Measurements from ENCODE around the gene TRIM25.
A peak's percentile ranks its signal among the peaks of the same experiment; 100 is the strongest.
"Not testable (repeated sequence)": the region's sequence is repeated elsewhere in the genome, so short reads cannot be mapped to it uniquely, and the experiment has no call there.

The TRIM25 gene, protein sequence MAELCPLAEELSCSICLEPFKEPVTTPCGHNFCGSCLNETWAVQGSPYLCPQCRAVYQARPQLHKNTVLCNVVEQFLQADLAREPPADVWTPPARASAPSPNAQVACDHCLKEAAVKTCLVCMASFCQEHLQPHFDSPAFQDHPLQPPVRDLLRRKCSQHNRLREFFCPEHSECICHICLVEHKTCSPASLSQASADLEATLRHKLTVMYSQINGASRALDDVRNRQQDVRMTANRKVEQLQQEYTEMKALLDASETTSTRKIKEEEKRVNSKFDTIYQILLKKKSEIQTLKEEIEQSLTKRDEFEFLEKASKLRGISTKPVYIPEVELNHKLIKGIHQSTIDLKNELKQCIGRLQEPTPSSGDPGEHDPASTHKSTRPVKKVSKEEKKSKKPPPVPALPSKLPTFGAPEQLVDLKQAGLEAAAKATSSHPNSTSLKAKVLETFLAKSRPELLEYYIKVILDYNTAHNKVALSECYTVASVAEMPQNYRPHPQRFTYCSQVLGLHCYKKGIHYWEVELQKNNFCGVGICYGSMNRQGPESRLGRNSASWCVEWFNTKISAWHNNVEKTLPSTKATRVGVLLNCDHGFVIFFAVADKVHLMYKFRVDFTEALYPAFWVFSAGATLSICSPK

DNA sequence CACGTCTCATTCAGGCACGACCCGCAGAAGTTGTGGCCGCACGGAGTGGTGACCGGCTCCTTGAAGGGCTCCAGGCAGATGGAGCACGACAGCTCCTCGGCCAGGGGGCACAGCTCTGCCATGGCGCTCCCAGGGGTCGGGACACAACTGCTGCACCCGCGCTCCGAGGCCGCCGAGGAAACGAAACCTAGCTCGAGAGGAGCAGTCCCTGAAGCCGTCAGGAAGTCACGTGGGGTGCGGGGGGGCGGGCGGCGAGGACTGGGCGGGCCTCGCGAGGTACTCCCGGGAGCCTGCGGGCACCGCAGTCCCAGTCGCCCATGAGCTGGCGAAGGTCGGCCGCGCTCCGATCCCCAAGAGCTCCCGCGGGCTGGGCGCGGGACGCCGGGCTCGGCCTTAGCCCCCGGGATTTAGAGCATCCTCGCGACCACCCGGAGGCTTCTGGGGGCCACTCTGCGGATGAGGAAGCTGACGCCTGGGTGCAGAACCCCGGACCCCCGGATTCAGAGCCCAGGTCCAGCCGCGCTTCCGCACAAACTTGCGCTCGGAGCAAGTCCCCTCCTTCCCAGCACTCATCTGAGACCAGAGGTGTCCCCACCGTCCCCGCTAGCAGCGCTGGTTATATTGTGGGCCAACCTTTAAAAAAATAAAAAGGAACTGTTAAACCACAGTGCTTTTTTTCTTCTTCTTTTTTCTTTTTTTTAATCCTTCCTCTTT, at the start of gene TRIM25:
Gene TRIM25 (minus strand): TSS at position 183 of the 714 bp plus-strand sequence. CDS start 61 bp downstream, at position 122.
- in situ Hi-C loops (cut with MboI; ENCODE audit: low pct_unique_long_range_greater_than_20kb, low sequenced_read_pairs) = no loop called here
- DNase-seq = peak; percentile 90

DNA sequence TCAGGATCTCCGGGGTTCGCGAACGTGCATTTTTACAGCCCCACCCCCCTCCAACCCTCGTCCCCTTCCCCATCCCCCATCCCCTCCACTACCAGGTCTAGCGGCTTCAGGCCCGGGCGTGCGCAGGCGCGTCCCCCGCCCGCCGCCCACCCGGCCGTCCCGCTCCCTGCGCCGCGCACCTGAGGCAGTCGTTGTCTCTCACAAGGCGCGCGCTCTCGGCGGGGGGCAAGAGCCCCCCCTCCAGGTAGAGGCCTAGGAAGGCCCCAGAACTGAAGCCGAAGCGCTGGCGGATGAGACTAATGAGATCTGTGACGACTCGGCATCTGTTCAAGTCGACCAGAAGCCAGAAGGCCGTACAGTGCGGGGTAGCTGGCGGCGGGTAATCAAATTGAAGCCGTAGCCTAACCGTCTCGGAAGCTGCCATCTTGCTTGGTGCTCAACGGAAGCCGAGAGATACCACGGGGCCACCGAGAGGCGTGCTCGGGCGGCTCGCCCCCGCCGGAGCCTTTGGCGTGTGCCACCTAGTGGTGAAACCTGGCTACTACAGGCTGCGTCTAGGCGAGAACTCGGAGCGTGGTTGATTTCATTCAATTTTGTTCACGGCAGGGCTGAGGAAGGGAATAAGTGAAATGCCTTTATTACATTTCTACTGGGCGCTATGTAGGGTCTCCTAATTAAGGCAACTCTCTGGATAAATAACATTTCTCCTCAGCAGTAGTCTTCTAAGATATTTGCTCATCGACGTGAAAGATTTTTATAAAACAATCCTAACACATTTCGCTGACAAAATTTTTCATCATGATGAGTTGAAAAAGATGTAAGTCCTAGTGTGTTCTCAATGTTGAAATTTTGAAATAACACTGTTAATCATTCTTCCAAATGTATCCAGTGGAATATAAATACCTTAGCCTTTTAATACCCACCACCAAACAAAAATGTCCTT, 47.0 kb upstream of the TRIM25 start, which contains the start of gene COIL:
Gene COIL (minus strand): TSS at position 455 of the 943 bp plus-strand sequence. CDS start 31 bp downstream, at position 424.
- in situ Hi-C loops (cut with MboI; ENCODE audit: low pct_unique_long_range_greater_than_20kb, low sequenced_read_pairs) = no loop called here
- peak; percentile 91 for DNase-seq

DNA sequence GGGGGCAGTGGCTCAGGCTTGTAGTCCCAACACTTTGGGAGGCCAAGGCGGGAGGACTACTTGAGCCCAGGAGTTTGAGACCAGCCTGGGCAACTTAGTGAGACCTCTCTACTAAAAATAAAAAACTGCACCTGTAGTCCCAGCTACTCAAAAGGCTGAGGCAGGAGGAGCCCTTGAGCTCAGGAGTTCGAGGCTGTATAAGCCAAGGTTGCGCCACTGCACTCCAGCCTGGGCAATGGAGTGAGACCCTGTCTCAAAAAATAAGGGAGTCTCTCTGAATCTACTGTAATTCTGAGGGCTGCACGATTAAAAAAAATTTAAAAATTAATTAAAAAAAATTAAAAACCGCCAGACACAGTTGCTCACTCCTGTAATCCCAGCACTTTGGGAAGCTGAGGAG, 43.1 kb upstream of the TRIM25 start:
- in situ Hi-C loops (cut with MboI; ENCODE audit: low pct_unique_long_range_greater_than_20kb, low sequenced_read_pairs) = no loop called here
- DNase-seq = no peak

DNA sequence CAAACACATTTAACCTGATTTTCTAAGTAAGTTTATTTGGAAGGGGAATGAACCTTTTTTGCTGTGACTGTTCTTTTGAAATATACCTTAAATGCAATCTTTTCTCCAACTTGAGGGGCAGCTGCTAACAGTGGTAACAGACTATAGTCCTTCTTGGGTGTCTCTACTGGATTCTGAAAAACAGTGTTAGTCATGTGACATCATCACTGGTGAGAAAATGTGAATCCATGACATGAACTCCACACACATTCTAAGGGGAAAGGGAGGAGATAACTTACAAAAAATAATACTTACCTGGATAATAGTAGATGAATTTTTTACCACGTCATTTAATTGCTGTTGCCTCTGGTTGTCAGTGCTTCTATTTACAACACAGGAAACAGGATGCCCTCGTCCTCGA, 35.7 kb upstream of the TRIM25 start:
- in situ Hi-C loops (cut with MboI; ENCODE audit: low pct_unique_long_range_greater_than_20kb, low sequenced_read_pairs) = no loop called here
- DNase-seq = no peak

DNA sequence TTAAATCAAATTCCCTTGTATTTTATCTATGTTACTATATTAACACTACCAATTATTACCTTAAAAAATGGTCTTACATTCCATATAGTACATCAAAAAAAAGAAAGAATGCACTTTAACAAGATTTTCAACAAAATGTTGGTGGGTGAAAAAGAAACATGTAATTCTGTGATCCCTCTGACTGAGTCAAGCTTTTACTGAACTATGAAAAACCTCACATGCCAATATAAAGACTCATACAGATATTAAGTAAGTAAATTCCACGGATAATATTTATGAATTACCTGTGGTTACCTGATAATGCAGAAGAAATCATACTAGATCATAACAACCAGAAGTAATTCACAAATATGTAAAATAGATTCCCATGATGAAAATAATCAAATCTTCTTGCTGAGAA, 34.6 kb upstream of the TRIM25 start:
- DNase-seq = no peak
- in situ Hi-C loops (cut with MboI; ENCODE audit: low pct_unique_long_range_greater_than_20kb, low sequenced_read_pairs) = no loop called here

DNA sequence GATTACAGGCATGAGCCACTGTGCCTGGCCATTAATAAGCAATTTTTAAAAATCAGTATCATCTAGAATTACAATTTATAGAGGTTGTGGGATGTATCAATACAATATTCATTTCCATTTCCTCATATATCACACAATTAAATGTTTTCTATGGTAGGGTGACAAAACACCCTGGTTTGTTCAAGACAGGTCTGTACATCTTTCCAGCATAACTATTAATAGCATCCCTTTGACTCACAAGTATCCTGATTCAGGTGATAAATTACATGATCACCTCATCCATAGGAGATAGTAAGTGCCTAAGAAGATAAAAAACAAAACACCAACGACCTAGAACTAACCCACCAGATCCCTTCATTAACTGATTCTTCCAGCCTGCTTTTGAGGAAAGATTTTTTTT, 33.9 kb upstream of the TRIM25 start:
- in situ Hi-C loops (cut with MboI; ENCODE audit: low pct_unique_long_range_greater_than_20kb, low sequenced_read_pairs) = no loop called here
- no peak for DNase-seq

DNA sequence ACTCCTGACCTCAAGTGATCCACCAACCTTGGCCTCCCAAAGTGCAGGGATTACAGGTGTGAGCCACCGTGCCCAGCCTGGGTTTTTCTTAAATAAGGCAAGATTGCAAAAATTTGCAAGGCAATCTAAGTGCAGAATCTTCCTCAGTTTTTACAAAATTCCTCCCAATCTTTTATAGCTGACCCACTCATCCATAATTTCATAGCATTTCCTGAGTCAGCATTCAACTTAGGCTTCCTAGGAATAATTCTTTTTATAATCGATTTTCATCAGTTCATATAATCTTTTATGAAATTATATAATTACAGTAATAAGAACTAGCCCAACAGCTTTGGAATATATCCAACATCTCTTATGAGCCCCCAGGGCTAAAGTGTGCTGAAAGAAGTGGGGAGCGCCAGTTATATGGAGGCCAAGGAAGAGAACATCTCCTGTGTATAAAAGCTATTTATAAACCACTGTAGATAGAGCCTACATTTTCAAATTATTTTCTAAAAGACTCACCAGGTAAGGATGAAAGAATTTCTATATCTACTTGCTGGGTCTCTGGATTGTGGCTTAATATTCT, 32.2 kb upstream of the TRIM25 start:
- in situ Hi-C loops (cut with MboI; ENCODE audit: low pct_unique_long_range_greater_than_20kb, low sequenced_read_pairs) = no loop called here
- DNase-seq = no peak

DNA sequence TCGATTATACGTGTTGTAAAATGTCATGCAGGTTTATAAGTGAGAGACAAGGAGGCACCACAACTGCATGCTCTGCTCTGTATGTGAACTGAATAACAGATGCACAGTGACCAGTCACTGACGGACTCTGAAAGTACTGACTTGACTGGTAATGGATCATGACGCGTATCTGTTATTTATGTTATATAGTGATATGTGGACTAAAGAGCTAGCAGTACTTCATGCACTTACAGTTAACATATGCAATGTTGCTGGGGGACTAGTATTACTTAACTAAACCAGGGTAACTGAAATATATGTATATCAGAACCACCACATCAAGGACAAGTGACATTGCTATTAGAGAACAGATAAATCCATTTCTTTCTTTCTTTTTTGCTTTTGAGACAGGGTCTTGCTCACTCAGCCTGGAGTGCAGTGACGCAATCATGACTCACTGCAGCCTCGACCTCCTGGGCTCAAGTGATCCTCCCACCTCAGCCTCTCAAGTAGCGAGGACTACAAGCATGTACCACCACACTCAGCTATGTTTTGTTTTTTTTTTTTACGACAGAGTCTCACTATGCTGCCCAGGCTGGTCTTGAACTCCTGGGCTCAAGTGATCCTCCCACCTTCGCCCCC, 29.8 kb upstream of the TRIM25 start:
- DNase-seq = no peak
- in situ Hi-C loops (cut with MboI; ENCODE audit: low pct_unique_long_range_greater_than_20kb, low sequenced_read_pairs) = no loop called here

DNA sequence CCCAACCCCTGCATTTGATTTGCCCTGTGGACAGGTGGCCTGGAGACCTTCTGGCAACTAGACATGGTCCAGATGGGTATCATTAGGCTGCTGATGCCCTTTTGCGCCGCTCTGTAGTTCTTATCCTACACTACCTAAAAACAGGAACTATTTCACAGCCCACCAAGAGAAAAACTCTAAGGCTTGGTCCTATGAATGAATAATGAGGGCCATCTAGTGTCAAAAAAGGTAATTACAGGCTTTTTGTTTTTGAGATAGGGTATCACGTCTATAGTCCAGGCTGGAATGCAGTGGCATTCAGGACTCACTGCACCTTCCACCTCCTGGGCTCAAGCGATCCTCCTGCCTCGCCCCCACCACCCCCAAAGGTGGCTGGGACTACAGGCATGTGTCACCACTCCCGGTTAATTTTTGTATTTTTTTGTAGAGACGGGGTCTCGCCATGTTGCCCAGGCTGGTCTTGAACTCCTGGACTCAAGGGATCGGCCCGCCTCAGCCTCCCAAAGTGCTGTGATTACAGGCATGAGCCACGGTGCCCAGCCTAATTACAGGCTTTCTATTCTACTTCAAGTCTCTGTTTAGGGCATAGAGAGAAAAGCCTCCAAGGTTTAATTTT, 26.1 kb upstream of the TRIM25 start:
- peak; percentile 91 for DNase-seq
- in situ Hi-C loops (cut with MboI; ENCODE audit: low pct_unique_long_range_greater_than_20kb, low sequenced_read_pairs) = no loop called here

DNA sequence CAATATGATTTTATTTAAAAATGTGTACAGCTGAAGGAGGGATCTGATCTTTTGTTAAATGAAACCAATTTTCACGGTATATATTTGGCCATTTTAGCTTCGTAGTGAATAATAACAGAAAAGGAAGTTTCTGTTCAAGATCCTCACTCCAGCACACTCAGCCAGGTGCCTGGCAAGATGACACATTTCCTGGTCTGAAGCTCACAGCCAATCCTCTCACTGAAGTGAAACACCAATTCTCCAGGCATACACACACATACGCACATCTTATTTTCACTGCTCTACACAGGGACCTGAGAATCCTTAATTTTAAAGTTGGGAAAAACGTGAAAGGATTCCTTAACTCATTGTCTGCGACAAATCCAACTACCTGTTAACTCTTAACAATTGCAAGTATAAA, 24.4 kb upstream of the TRIM25 start:
- DNase-seq; in situ Hi-C loops (cut with MboI; ENCODE audit: low pct_unique_long_range_greater_than_20kb, low sequenced_read_pairs): not testable (repeated sequence)

DNA sequence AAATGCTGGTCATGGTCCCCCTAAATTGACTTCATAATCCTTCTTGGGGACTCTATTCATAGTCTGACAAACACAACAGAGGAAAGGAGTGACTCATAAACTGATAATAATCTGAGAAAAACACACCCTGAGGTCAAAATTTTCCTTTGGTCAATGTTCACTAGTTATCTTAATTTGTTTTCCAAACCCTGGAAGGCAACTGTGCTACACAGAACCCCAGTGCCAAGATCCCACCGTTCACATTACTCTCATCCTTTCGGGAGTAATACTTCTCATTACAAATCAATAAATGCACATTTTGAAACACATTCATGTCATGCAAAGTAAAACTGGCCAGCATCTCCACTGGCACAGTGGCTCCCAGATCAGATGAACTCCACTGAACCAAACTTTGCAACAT, 23.8 kb upstream of the TRIM25 start:
- DNase-seq = no peak
- in situ Hi-C loops (cut with MboI; ENCODE audit: low pct_unique_long_range_greater_than_20kb, low sequenced_read_pairs) = no loop called here

DNA sequence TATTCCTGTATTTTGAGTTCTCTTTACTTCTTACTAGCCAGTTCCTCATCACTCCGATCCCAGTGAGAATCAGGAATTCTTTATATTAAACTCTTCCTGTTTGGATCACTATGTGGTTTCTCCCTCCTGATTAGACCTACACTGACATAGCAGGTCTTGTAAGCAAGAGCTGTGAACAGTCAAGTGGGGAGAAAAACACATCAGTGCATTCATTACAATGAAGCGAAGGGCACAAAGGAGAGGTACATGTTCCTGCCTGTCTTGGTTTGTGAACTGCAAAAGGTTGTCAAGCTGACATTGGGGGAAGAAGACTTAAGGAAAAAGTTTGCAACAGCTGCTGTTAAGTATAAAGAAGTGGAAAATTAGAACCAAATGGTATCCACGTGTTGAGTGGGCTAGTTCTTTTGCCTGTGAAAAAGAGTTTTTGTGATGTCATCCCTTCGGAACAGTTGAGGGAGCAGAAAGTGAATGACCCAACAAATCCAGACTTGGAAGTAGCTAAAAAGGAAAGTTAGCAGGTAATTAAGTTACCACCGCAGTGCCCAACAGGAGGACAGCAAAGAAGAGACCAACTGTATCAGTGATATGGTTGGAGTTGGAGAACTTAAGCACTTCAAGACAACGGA, 23.0 kb upstream of the TRIM25 start:
- no peak for DNase-seq
- in situ Hi-C loops (cut with MboI; ENCODE audit: low pct_unique_long_range_greater_than_20kb, low sequenced_read_pairs) = no loop called here

DNA sequence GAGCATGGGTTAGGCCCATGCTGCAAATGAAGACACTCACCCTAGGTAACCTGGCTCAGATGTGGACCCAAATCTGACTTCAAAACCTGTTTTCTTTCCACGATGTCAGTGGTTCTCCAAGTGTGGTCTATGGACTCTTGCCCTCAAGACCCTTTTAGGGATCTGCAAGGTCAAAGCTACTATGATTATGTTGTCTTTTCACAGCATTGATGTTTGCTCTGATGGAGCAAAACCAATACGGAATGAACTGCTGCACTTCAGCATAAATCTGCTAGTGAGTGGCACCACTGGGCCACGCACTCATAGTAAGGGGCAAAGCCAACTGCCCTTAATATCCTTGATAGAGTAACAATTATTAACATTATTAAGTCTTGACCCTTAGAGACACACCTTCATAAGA, 21.6 kb upstream of the TRIM25 start:
- no peak for DNase-seq
- in situ Hi-C loops (cut with MboI; ENCODE audit: low pct_unique_long_range_greater_than_20kb, low sequenced_read_pairs) = no loop called here

DNA sequence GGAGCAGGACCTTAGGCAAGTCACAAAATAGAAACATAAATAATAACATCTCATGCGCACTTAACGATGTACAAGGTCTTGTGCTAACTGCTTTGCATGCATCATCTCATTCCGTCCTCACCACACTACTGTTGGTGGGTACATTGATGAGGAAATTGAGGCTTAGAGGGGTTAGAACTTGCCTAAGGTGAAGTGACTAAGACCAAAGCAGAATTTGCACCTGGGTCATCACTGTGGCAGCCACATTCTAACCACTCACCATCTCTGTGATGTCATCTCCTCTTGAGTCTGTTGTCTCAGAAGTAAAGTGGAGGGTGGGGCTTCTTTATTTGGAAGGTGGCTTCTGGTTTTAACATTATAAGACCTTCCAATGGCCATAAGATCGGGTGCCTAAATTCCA, 20.4 kb upstream of the TRIM25 start:
- DNase-seq = no peak
- in situ Hi-C loops (cut with MboI; ENCODE audit: low pct_unique_long_range_greater_than_20kb, low sequenced_read_pairs) = no loop called here

DNA sequence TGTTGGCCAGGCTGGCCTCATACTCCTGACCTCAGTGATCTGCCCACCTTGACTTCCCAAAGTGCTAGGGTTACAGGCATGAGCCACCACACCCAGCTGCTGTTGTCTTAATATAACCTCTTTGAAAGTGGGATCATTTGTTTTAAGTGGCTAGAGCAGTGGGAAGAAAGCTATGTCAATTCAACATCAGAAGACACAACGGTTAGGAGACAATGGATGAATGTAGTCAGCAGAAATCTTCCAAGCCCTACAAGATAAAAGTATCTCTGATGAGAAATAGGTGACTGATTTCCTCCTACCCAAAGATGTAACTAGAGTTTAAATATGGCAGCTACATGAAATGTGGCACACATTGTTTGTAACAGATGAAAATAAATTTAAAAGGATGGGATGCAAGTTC, 20.0 kb upstream of the TRIM25 start:
- in situ Hi-C loops (cut with MboI; ENCODE audit: low pct_unique_long_range_greater_than_20kb, low sequenced_read_pairs) = no loop called here
- no peak for DNase-seq

DNA sequence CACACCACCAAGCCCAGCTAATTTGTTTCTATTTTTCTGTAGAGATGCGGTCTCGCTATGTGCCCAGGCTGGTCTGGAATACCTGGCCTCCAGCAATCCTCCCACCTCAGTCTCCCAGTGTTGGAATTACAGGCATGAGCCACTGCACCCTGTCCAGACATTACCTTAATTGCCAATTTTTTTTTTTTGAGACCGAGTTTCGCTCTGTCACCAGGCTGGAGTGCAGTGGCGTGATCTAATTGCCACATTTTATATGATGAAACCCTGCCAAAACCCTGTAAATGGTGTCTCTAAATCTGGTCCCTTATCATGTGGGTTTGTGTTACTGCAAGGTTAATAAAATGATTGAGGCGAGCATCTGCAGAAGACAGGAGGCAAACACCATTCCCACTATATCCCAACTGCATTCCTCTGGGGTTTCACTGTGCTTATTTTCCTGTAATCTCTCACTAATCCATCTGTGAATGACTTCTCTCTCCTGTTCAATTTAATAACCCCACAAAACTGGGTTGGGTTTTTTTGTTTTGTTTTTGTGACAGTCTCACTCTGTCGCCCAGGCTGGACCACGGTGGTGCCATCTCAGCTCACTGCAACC, 19.4 kb upstream of the TRIM25 start:
- no peak for DNase-seq
- in situ Hi-C loops (cut with MboI; ENCODE audit: low pct_unique_long_range_greater_than_20kb, low sequenced_read_pairs) = no loop called here

DNA sequence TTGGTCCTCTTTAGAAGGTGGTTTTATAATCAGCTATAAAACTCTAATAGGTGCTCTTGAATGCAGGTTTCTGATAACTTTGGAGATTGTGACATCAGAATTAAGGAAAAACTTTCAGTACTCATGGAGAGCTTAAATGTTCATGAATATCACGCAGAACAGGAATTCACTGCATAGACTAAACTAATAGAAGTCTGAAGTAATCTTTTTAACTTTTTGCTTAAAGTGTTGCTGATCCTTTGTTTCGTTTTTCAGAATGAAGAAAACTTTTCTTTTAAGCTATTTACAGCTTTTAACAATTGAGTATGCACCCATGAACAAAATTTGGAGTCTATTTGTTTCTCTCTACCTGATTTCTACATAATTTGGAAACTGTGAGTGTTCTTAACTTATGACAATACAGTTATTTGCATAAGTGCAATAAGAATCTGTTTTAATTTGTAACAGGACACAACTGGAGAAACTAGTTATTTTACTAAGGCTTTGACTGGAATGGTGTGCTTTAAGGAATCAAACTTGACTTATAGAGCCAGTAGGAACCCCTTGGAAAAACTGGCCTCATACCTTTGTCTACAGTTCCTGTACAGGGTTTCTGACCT, 17.0 kb upstream of the TRIM25 start:
- in situ Hi-C loops (cut with MboI; ENCODE audit: low pct_unique_long_range_greater_than_20kb, low sequenced_read_pairs) = no loop called here
- no peak for DNase-seq
